ENCODE results near the gene PPP3R1. TPM values are rescaled to one million over a fixed set of nuclear protein-coding genes. Genes with fewer than 3 reads are reported as not detected.

Gene PPP3R1
- total and polyA plus RNA-seq, 2 donors (not counting 3 experiments of a cell fraction or from before 2014, with no cell fraction given), result 8.4 to 62.2 TPM

- POLR2A ChIA-PET, result no interaction called here
- no peaks in the 10 kb centered on the region for H3K27me3 ChIP-seq (ENCODE audit: control insufficient read depth in 2 of 2, insufficient read depth in 2 of 2, low read length in 2 of 2)
- peaks cover 0 to 2% of the 10 kb centered on the region in 2 experiments for H3K36me3 ChIP-seq (ENCODE audit: control insufficient read depth in 2 of 2, extremely low read depth in 1 of 2, insufficient read depth in 2 of 2, low read length in 2 of 2)
- H3K4me2 ChIP-seq (ENCODE audit: insufficient read depth, low read length), result no peak overlapping the region
- H2AFZ ChIP-seq (ENCODE audit: low read depth, low read length), result no peak overlapping the region
- no peaks in the 10 kb centered on the region for H3K9me3 ChIP-seq (replicated peaks; ENCODE audit: control insufficient read depth, insufficient read depth, low read length)
- BruUV-seq (replicated peaks), result no TSS peak
- peaks cover 100% of the 10 kb centered on the region for H3K79me2 ChIP-seq (ENCODE audit: control insufficient read depth, insufficient read depth, low read length)
- H3K4me3 ChIP-seq (replicated peaks in 1 of 3; ENCODE audit: insufficient read depth in 1 of 3, low read depth in 1 of 3, low read length in 3 of 3), result no peak overlapping the region
- peaks cover 40% of the 10 kb centered on the region for H3K4me1 ChIP-seq (ENCODE audit: control insufficient read depth, extremely low read depth, insufficient read depth, low read length)
- dilution Hi-C loops (cut with MboI; ENCODE audit: extremely low pct_ligation_motif_present, low sequenced_read_pairs) (no loop called here), intact Hi-C loops (cut with micrococcal nuclease) (no loop called here)
- DNase-seq (ENCODE audit: low read depth, low spot score) (no peak), FAIRE-seq (no peak)
- CTCF ChIA-PET, result interaction anchor here (2.1 kb wide), 1 partner anchor 45 kb away, joined by 21 read pairs; no protein-coding TSS in a partner anchor
- H3K27ac ChIP-seq (ENCODE audit: insufficient read depth, low read depth, low read length), result no peak overlapping the region
- H3K9me1 ChIP-seq (replicated peaks; ENCODE audit: control insufficient read depth, extremely low read depth, insufficient read depth, low read length), result no peaks in the 10 kb centered on the region
- TF ChIP-seq GATA2 (IDR thresholded peaks at IDR 0.05; ENCODE audit: insufficient read depth, insufficient read length, low read depth, low read length) (no peak), EZH2 (IDR thresholded peaks at IDR 0.05; ENCODE audit: borderline replicate concordance, low read depth, low read length, severe bottlenecking) (no peak), MYC (IDR thresholded peaks at IDR 0.05; ENCODE audit: low read depth, low read length) (no peak), JUN (IDR thresholded peaks at IDR 0.05; ENCODE audit: borderline replicate concordance, insufficient read depth, insufficient read length, low read depth) (no peak), POLR2A (IDR thresholded peaks at IDR 0.05; ENCODE audit: low read depth, low read length) (no peak), FOS (IDR thresholded peaks at IDR 0.05; ENCODE audit: borderline replicate concordance, insufficient read depth, low read length) (no peak), POLR2AphosphoS5 (IDR thresholded peaks at IDR 0.05; ENCODE audit: insufficient read depth, low read depth, low read length) (no peak)
- TF ChIP-seq, protein P1, sequence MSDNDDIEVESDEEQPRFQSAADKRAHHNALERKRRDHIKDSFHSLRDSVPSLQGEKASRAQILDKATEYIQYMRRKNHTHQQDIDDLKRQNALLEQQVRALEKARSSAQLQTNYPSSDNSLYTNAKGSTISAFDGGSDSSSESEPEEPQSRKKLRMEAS (IDR thresholded peaks at IDR 0.05; ENCODE audit: insufficient read depth, insufficient read length), result no peak
- H4K20me1 ChIP-seq (replicated peaks; ENCODE audit: control insufficient read depth, extremely low read depth, insufficient read depth, low read length), result peaks cover 42% of the 10 kb centered on the region
- H3K9ac ChIP-seq (replicated peaks; ENCODE audit: extremely low read depth, insufficient read depth, low read length), result no peak overlapping the region
Measured at GRCh38 chr2:68240446-68240845, 11.9 kb downstream of the PPP3R1 start.

All from endothelial cell of umbilical vein (primary cell).